Central memory CD8-positive, alpha-beta T cell (primary cell): ENCODE results near the gene ARHGAP6.

ENCODE experiments used
- ATAC-seq: fragments of 150-1000 bp; cut with Tn5 transposase; replicated peaks from 2 replicates; pipeline ENCODE4 v1.10.0; 2022; ENCODE audit warnings: mild to moderate bottlenecking, moderate FRiP score, moderate number of reproducible peaks; ENCODE audit not compliant: poor library complexity, severe bottlenecking; ENCODE audit errors: extremely low read depth
- DNase-seq, 2 donors: peaks; one replicate each; pipeline ENCODE4 v3.0.0; 2021; ENCODE audit warnings: low spot score in 2 of 2
- H3K27ac Mint-ChIP-seq: one replicate; pipeline ENCODE4 v1.8.0; 2022; ENCODE audit warnings: low read depth, mild to moderate bottlenecking, moderate library complexity, mixed read lengths
- H3K27me3 Mint-ChIP-seq: one replicate; pipeline ENCODE4 v1.8.0; 2022; ENCODE audit warnings: mixed read lengths
- H3K36me3 Mint-ChIP-seq: one replicate; pipeline ENCODE4 v1.8.0; 2022; ENCODE audit warnings: mild to moderate bottlenecking, moderate library complexity, mixed read lengths; ENCODE audit not compliant: insufficient read depth
- H3K4me1 Mint-ChIP-seq: one replicate; pipeline ENCODE4 v1.8.0; 2022; ENCODE audit warnings: mixed read lengths
- H3K4me3 Mint-ChIP-seq: one replicate; pipeline ENCODE4 v1.8.0; 2022; ENCODE audit warnings: mild to moderate bottlenecking, moderate library complexity, mixed read lengths
- H3K9me3 Mint-ChIP-seq: one replicate; pipeline ENCODE4 v1.8.0; 2022; ENCODE audit warnings: mixed read lengths

ARHGAP6 gene

GRCh38 chrX:11460347-11460746, 205.4 kb downstream of the ARHGAP6 start:
- Mint-ChIP-seq H3K36me3 (no peaks in the 10 kb centered on the region), H3K4me1 (no peaks in the 10 kb centered on the region), H3K4me3 (no peak overlapping the region), H3K9me3 (no peaks in the 10 kb centered on the region), H3K27me3 (peaks cover 7% of the 10 kb centered on the region), H3K27ac (no peak overlapping the region)
- no peak for ATAC-seq
- DNase-seq, result no peak

DNA sequence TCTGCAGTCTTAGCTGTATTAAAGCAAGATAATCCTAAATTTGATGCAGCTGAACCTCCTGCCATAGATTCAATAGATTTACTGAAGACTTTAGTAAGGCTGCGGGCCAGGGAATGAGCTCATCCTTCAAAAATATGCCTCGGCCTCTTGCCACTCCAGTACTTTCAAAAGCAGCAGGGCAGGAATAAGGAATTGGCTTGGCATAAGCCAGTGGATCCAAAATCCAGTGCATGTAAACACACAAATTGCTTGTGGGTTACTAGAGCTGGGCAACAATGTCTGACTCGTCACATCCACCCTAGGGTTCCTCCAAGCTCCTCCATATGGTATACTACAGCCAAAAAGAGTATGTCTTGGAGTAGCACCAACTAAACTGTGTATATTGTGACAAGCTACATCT, 207.6 kb downstream of the ARHGAP6 start:
- Mint-ChIP-seq H3K36me3 (no peaks in the 10 kb centered on the region), H3K27me3 (peaks cover 7% of the 10 kb centered on the region), H3K4me3 (no peak overlapping the region), H3K9me3 (no peaks in the 10 kb centered on the region), H3K27ac (no peak overlapping the region), H3K4me1 (no peaks in the 10 kb centered on the region)
- DNase-seq, result no peak
- no peak for ATAC-seq

DNA sequence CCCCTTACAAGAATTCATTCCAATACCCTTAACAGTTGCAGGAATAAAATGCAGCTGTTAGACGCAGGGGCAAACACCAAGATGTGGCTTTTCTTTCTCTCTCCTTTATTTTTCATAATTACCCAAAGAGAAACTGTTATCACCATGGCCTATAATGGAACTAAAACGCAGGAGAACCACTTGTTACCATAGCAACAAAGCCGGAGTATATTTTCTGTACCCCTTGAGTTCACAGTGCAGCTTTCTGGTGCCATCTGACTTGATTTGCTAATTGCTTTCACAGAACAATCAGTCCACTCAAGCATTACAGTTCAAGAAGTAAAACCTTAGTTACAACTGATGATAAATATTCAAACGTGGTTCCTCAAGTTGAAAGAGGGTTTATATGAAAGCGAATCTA, 214.6 kb downstream of the ARHGAP6 start:
- H3K9me3 Mint-ChIP-seq, result no peaks in the 10 kb centered on the region
- H3K4me1 Mint-ChIP-seq, result no peaks in the 10 kb centered on the region
- H3K27me3 Mint-ChIP-seq, result no peaks in the 10 kb centered on the region
- H3K4me3 Mint-ChIP-seq, result no peak overlapping the region
- ATAC-seq, result no peak
- H3K36me3 Mint-ChIP-seq, result no peaks in the 10 kb centered on the region
- H3K27ac Mint-ChIP-seq, result no peak overlapping the region
- no peak for DNase-seq

DNA sequence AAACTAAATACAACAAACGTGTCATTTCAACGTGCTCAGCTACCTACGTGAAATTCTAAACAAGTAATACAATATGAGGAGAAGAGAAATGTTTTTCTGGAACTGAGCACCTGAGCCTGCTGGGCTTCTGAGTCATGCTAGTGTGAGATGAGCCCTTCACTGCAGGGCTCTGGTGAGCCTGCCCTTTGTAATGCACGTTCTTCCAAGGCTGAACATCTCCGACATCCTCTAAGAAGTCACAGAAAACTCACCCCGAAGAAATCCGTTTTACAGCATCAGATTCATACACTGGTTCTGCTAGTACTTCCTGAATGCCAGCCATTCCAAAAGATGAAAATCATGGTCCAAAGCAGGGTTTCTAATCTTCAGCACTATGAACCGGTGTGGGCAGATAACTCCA, 215.4 kb downstream of the ARHGAP6 start:
- DNase-seq, result no peak
- Mint-ChIP-seq H3K27me3 (no peaks in the 10 kb centered on the region), H3K36me3 (no peaks in the 10 kb centered on the region), H3K4me1 (no peaks in the 10 kb centered on the region), H3K9me3 (no peaks in the 10 kb centered on the region), H3K4me3 (no peak overlapping the region), H3K27ac (no peak overlapping the region)
- ATAC-seq, result no peak

GRCh38 chrX:11449613-11450012, 216.1 kb downstream of the ARHGAP6 start:
- H3K27ac Mint-ChIP-seq, result no peak overlapping the region
- no peaks in the 10 kb centered on the region for H3K9me3 Mint-ChIP-seq
- ATAC-seq, result no peak
- no peak overlapping the region for H3K4me3 Mint-ChIP-seq
- DNase-seq, result no peak
- no peaks in the 10 kb centered on the region for H3K36me3 Mint-ChIP-seq
- no peaks in the 10 kb centered on the region for H3K27me3 Mint-ChIP-seq
- no peaks in the 10 kb centered on the region for H3K4me1 Mint-ChIP-seq

DNA sequence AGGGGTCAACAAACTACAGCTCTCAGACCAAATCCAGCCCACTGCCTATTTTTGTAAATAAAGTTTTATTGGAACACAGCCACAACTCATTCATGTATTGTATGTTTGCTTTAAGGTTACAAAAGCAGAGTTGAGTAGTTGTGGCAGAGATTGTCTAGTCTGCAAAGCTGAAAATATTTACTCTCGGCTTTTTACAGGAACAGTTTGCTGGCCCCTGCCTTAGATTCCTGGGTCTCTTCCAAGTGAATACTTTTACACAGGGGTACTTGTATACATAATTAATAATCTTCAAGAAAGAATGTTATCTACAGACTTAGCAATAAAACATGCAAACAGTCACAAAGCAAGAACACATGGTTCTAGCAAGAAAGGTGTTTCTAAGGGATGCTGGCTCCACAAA, 218.3 kb downstream of the ARHGAP6 start:
- no peak overlapping the region for H3K27ac Mint-ChIP-seq
- H3K4me3 Mint-ChIP-seq, result no peak overlapping the region
- H3K9me3 Mint-ChIP-seq, result no peaks in the 10 kb centered on the region
- no peaks in the 10 kb centered on the region for H3K36me3 Mint-ChIP-seq
- H3K4me1 Mint-ChIP-seq, result no peaks in the 10 kb centered on the region
- ATAC-seq (no peak), DNase-seq (no peak)
- H3K27me3 Mint-ChIP-seq, result no peaks in the 10 kb centered on the region

- no peaks in the 10 kb centered on the region for H3K36me3 Mint-ChIP-seq
- no peaks in the 10 kb centered on the region for H3K27me3 Mint-ChIP-seq
- H3K4me3 Mint-ChIP-seq, result no peak overlapping the region
- no peak for DNase-seq
- no peaks in the 10 kb centered on the region for H3K9me3 Mint-ChIP-seq
- H3K27ac Mint-ChIP-seq, result no peak overlapping the region
- H3K4me1 Mint-ChIP-seq, result no peaks in the 10 kb centered on the region
- ATAC-seq, result no peak
Measured at GRCh38 chrX:11446949-11447348, 218.8 kb downstream of the ARHGAP6 start.

- no peak overlapping the region for H3K4me3 Mint-ChIP-seq
- no peaks in the 10 kb centered on the region for H3K27me3 Mint-ChIP-seq
- H3K36me3 Mint-ChIP-seq, result no peaks in the 10 kb centered on the region
- ATAC-seq (no peak), DNase-seq (no peak)
- H3K9me3 Mint-ChIP-seq, result no peaks in the 10 kb centered on the region
- no peaks in the 10 kb centered on the region for H3K4me1 Mint-ChIP-seq
- H3K27ac Mint-ChIP-seq, result no peak overlapping the region
Measured at GRCh38 chrX:11446336-11446735, 219.4 kb downstream of the ARHGAP6 start.

DNA sequence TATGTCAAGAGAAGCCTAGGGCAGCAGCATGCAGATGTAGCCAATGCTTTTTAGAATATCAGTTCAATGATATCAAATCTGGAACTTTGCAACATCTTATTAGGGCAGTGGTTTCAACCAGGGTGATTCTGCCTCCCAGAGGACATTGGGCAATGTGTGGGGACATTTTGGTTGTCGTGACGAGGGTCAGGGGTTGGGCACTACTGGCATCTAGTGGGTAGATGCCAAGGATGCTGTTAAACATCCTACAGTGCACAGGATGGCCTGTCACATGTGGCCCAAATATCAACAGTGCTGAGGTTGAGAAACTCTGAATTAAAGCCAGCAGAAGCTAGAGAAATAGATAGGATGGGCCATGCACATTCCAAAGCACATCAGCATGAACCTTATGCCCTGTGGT, 220.2 kb downstream of the ARHGAP6 start:
- Mint-ChIP-seq H3K27ac (no peak overlapping the region), H3K27me3 (no peaks in the 10 kb centered on the region), H3K36me3 (no peaks in the 10 kb centered on the region), H3K9me3 (no peaks in the 10 kb centered on the region), H3K4me1 (no peaks in the 10 kb centered on the region), H3K4me3 (no peak overlapping the region)
- DNase-seq (no peak), ATAC-seq (no peak)

GRCh38 chrX:11444052-11444451, 221.7 kb downstream of the ARHGAP6 start:
- Mint-ChIP-seq H3K36me3 (no peaks in the 10 kb centered on the region), H3K4me1 (no peaks in the 10 kb centered on the region), H3K27ac (no peak overlapping the region), H3K9me3 (no peaks in the 10 kb centered on the region), H3K27me3 (no peaks in the 10 kb centered on the region), H3K4me3 (no peak overlapping the region)
- ATAC-seq (no peak), DNase-seq (no peak)

DNA sequence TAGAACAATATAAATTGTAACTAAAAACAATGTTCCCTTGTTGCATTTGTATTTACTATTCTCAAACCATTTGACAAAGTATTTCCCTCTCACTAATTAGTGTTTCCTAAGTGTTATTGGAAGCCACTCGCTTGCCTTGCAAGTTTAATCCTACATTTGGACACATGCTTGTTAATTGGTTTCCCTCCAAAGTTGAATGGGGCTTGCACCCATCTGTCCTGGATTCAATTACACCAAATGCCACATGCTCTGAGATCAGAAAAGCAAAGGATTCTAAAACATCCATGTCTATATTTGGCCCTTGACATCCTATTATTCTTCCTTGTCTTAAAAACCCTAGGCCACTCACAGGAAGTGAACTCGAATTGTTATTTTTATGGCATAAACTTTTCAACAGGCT, 225.9 kb downstream of the ARHGAP6 start:
- DNase-seq, result no peak
- no peak overlapping the region for H3K4me3 Mint-ChIP-seq
- H3K27ac Mint-ChIP-seq, result no peak overlapping the region
- no peaks in the 10 kb centered on the region for H3K36me3 Mint-ChIP-seq
- ATAC-seq, result no peak
- H3K9me3 Mint-ChIP-seq, result no peaks in the 10 kb centered on the region
- no peaks in the 10 kb centered on the region for H3K4me1 Mint-ChIP-seq
- H3K27me3 Mint-ChIP-seq, result no peaks in the 10 kb centered on the region

DNA sequence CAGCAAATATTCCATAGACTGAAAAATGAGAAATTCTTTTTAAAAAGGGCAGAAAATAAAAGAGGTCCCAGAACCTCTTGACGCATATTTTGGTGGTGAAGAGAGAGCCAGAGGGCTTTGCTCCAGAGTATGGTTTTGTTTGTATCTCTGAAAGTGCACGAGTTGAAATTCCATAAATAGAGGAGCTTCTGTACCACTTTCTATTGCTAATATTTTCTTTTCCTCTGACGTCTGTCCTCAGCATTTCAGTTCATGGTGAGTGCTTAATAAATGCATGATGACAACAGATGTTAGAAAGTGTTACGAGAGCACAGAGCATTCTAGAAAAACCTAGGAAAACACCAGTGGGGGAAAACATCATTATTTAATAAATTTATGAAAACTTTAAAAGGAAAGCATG, 227.0 kb downstream of the ARHGAP6 start:
- H3K36me3 Mint-ChIP-seq, result no peaks in the 10 kb centered on the region
- no peak overlapping the region for H3K27ac Mint-ChIP-seq
- no peaks in the 10 kb centered on the region for H3K27me3 Mint-ChIP-seq
- ATAC-seq, result no peak
- no peaks in the 10 kb centered on the region for H3K9me3 Mint-ChIP-seq
- DNase-seq, result no peak
- no peak overlapping the region for H3K4me3 Mint-ChIP-seq
- H3K4me1 Mint-ChIP-seq, result no peaks in the 10 kb centered on the region

DNA sequence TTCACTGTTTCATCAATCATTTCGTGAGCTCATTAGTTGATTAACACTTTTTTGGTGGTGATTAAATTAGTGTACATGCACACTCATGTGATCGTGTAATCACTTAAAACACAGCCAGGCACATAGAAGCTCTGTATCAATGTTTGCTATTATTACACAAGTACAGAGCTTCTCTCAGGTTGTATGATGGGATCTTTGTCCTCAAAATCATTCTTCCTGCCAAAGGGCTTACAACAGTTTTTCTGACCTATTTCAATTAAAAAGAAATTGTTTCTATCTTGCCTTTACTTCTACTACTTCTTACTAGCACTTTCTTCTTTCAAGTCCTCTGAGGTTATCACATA, 227.4 kb downstream of the ARHGAP6 start:
- DNase-seq, result no peak
- ATAC-seq, result no peak
- H3K27me3 Mint-ChIP-seq, result no peaks in the 10 kb centered on the region
- no peaks in the 10 kb centered on the region for H3K4me1 Mint-ChIP-seq
- no peaks in the 10 kb centered on the region for H3K36me3 Mint-ChIP-seq
- no peak overlapping the region for H3K27ac Mint-ChIP-seq
- H3K9me3 Mint-ChIP-seq, result no peaks in the 10 kb centered on the region
- H3K4me3 Mint-ChIP-seq, result no peak overlapping the region

DNA sequence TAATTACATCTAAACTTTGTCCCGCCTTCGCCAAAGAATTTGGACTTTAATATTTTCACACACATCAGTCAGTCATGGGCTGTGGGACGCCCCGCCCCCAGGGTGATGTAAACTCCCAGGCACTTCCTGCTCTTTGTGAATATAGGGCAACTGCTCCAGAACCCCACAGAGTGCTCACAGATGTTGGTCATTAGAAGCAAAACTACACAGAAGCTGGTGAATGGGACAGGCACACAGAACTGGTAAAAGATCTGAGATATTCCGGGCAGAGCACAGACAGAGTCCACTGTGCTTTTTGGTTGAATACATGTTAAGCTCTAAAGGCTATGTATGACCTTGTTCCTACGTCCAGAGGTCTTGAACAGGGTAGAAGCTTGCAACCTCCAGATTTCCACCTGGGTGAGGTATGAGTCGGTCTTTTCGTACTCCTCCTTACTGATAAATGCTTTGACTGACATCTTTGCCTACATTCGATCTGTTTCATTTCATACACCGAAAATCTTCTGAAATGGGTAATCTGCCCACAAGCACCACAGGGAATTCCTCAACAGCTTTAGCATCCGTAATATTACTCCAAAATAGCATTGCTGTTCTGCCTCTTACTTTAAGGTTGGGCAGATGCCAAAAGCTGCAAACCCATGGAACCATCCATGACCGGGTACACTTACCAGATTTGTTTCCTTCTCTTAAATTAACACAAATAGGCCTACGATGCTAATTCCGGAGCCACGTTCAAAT, 227.9 kb downstream of the ARHGAP6 start:
- Mint-ChIP-seq H3K4me1 (no peaks in the 10 kb centered on the region), H3K4me3 (no peak overlapping the region), H3K9me3 (no peaks in the 10 kb centered on the region), H3K36me3 (no peaks in the 10 kb centered on the region), H3K27ac (no peak overlapping the region), H3K27me3 (peaks cover 5% of the 10 kb centered on the region)
- DNase-seq (no peak), ATAC-seq (no peak)
